ENCODE data around the gene AP1S3. TPM values are rescaled to one million over a fixed set of nuclear protein-coding genes. Genes with fewer than 3 reads are reported as not detected.
A peak's percentile ranks its signal among the peaks of the same experiment; 100 is the strongest.

AP1S3 gene
- total RNA-seq, 1 donor from 2014 or later = 5.1 TPM

DNA sequence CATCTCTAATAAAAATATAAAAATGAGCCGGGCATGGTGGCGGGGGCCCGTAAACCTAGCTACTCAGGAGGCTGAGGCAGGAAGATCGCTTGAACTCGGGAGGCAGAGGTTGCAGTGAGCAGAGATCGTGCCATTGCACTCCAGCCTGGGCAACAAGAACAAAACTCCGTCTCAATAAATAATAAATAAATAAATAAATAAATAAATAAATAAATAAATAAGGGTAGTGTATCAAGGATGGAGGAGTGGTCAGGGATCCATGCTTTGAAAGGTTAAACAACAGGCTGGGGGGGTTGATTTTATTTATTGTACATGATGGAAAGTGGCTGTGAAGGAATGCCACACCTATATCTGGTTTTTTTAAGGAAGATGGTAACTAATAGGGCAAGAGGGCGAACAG, 63.2 kb downstream of the AP1S3 start:
- no peak overlapping the region for H3K27ac Mint-ChIP-seq
- H3K36me3 Mint-ChIP-seq = no peaks in the 10 kb centered on the region
- no peaks in the 10 kb centered on the region for H3K9me3 ChIP-seq (ENCODE audit: low read depth)

DNA sequence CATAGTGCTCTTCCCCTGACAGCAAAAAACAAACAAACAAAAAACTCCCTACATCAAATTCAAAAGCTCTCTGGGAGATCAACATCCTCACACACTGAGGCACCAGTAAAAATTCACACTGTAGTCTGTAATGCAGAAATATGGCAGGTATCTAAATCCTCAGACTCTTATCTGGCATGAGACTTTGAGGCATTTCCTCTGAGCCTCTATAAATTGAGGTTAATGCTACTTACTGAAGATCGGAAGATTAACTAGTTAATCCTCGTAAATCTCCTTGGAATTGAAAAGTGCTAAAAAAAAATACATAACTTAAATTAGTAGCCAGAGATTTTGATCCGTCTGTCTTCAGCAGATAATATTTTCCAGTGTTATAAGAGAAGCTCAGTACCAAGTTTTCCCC, 65.0 kb downstream of the AP1S3 start:
- Mint-ChIP-seq H3K9me3 (no peaks in the 10 kb centered on the region), H3K4me1 (peaks cover 4% of the 10 kb centered on the region), H3K27me3 (ENCODE audit: insufficient read depth, low read depth) (no peaks in the 10 kb centered on the region), H3K4me3 (no peak overlapping the region), H3K27ac (peak overlapping the region; percentile 4), H3K36me3 (no peaks in the 10 kb centered on the region)
- no peaks in the 10 kb centered on the region for H4K20me1 ChIP-seq (ENCODE audit: low read depth)
- DNase-seq (ENCODE audit: low spot score) = no peak
- no peak overlapping the region for H3K4me3 ChIP-seq
- no peaks in the 10 kb centered on the region for H3F3A ChIP-seq (ENCODE audit: low read depth)
- H3K4me2 ChIP-seq = no peak overlapping the region
- no peak for TF ChIP-seq EZH2phosphoT487 (IDR thresholded peaks at IDR 0.05)
- TF ChIP-seq EZH2 (IDR thresholded peaks at IDR 0.05) = no peak
- TF ChIP-seq, protein P1, sequence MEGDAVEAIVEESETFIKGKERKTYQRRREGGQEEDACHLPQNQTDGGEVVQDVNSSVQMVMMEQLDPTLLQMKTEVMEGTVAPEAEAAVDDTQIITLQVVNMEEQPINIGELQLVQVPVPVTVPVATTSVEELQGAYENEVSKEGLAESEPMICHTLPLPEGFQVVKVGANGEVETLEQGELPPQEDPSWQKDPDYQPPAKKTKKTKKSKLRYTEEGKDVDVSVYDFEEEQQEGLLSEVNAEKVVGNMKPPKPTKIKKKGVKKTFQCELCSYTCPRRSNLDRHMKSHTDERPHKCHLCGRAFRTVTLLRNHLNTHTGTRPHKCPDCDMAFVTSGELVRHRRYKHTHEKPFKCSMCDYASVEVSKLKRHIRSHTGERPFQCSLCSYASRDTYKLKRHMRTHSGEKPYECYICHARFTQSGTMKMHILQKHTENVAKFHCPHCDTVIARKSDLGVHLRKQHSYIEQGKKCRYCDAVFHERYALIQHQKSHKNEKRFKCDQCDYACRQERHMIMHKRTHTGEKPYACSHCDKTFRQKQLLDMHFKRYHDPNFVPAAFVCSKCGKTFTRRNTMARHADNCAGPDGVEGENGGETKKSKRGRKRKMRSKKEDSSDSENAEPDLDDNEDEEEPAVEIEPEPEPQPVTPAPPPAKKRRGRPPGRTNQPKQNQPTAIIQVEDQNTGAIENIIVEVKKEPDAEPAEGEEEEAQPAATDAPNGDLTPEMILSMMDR (IDR thresholded peaks at IDR 0.05) = no peak
- H3K27me3 ChIP-seq = no peaks in the 10 kb centered on the region
- H3K4me1 ChIP-seq = no peaks in the 10 kb centered on the region
- H2AFZ ChIP-seq (replicated peaks) = no peak overlapping the region
- no peaks in the 10 kb centered on the region for H3K9me3 ChIP-seq (ENCODE audit: low read depth)
- no peak overlapping the region for H3K9ac ChIP-seq
- no peaks in the 10 kb centered on the region for H3K36me3 ChIP-seq
- no peaks in the 10 kb centered on the region for H3K79me2 ChIP-seq (ENCODE audit: low read depth)
- no peak overlapping the region for H3K27ac ChIP-seq

More for the DNA sequence above, 63.2 kb downstream of the AP1S3 start:
- Histone ChIP-seq H3F3A (ENCODE audit: low read depth) (no peaks in the 10 kb centered on the region), H3K36me3 (no peaks in the 10 kb centered on the region), H3K4me3 (no peak overlapping the region), H3K9ac (no peak overlapping the region), H3K79me2 (ENCODE audit: low read depth) (no peaks in the 10 kb centered on the region), H3K27ac (no peak overlapping the region), H4K20me1 (ENCODE audit: low read depth) (no peaks in the 10 kb centered on the region), H3K4me1 (no peaks in the 10 kb centered on the region), H3K27me3 (no peaks in the 10 kb centered on the region), H2AFZ (replicated peaks) (no peak overlapping the region), H3K4me2 (no peak overlapping the region)
- TF ChIP-seq, protein P1 (IDR thresholded peaks at IDR 0.05) = no peak
- TF ChIP-seq EZH2phosphoT487 (IDR thresholded peaks at IDR 0.05) = no peak
- TF ChIP-seq EZH2 (IDR thresholded peaks at IDR 0.05) = no peak
- no peak for DNase-seq (ENCODE audit: low spot score)
- Mint-ChIP-seq H3K9me3 (no peaks in the 10 kb centered on the region), H3K4me1 (peaks cover 4% of the 10 kb centered on the region), H3K27me3 (ENCODE audit: insufficient read depth, low read depth) (no peaks in the 10 kb centered on the region), H3K4me3 (no peak overlapping the region)

DNA sequence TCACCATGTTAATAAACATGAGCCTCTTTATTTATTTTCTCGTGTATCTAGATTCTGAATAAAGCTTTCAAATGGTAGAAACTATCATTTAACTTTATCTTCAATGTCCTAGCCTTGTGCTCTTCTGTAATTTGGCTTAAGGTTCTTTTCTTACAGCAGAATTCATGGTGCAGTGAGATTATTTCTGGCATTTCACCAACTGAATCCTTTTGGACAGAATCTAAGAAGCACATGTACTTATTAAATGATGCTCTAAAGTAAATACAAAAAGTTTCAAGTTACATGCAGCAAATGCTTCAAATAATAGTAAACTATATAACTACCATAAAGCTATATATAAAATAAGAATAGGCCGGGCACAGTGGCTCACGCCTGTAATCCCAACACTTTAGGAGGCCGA, 65.9 kb downstream of the AP1S3 start:
- no peaks in the 10 kb centered on the region for H3K4me1 ChIP-seq
- H3K27ac ChIP-seq = no peak overlapping the region
- H3K27me3 Mint-ChIP-seq (ENCODE audit: insufficient read depth, low read depth) = no peaks in the 10 kb centered on the region
- H3K4me3 ChIP-seq = no peak overlapping the region
- no peak overlapping the region for H3K4me2 ChIP-seq
- no peak overlapping the region for H2AFZ ChIP-seq (replicated peaks)
- no peaks in the 10 kb centered on the region for H3K36me3 ChIP-seq
- H3K27me3 ChIP-seq = no peaks in the 10 kb centered on the region
- DNase-seq (ENCODE audit: low spot score) = no peak
- no peaks in the 10 kb centered on the region for H4K20me1 ChIP-seq (ENCODE audit: low read depth)
- H3K9me3 Mint-ChIP-seq = no peaks in the 10 kb centered on the region
- H3K36me3 Mint-ChIP-seq = no peaks in the 10 kb centered on the region
- H3K79me2 ChIP-seq (ENCODE audit: low read depth) = no peaks in the 10 kb centered on the region
- H3K9me3 ChIP-seq (ENCODE audit: low read depth) = no peaks in the 10 kb centered on the region
- H3K4me3 Mint-ChIP-seq = no peak overlapping the region
- TF ChIP-seq EZH2phosphoT487 (IDR thresholded peaks at IDR 0.05) (no peak), EZH2 (IDR thresholded peaks at IDR 0.05) (no peak)
- TF ChIP-seq, protein P1 (IDR thresholded peaks at IDR 0.05) = no peak
- H3K9ac ChIP-seq = no peak overlapping the region
- peaks cover 4% of the 10 kb centered on the region for H3K4me1 Mint-ChIP-seq
- H3F3A ChIP-seq (ENCODE audit: low read depth) = no peaks in the 10 kb centered on the region
- H3K27ac Mint-ChIP-seq = no peak overlapping the region
